T follicular helper cell (primary cell): Measurements from ENCODE around the gene INTS6L.
A peak's percentile ranks its signal among the peaks of the same experiment; 100 is the strongest.

Source experiments
- DNase-seq: peaks from one replicate; pipeline ENCODE4 v3.0.0-alpha.2; 2020; ENCODE audit warnings: low read depth
- total RNA-seq, 2 experiments: gene quantifications; one replicate each; lab custom pipeline; 2026; lab: John Stamatoyannopoulos, UW

The INTS6L gene
- total RNA-seq, result 47.9 to 95.6 reads per million in 2 experiments

GRCh38 chrX:135520553-135521404, at the start of gene INTS6L:
TSS of gene INTS6L (plus strand) at chrX:135520660. CDS start at chrX:135520993, 333 bp downstream.
- peak; percentile 85 for DNase-seq

DNA sequence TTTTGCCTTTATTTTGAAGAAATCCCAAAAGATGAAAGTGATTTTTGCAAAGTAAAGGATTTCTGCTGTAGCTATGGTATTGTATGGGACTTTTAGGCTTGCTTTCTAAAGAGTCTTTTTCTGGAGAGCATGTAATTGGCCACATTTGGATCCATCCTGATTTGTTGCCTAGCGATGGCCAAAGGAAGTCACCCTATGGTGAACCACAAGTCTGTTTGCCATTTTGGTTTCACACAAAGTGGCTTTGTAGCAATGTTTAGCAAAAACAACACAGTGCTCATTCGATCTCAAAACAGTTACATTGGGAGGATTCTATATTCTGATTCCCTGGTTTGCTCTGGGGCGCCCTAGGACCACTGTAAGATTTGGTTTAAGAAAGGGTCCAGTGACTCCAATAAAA, 44.1 kb upstream of the INTS6L start:
- DNase-seq, result no peak

DNA sequence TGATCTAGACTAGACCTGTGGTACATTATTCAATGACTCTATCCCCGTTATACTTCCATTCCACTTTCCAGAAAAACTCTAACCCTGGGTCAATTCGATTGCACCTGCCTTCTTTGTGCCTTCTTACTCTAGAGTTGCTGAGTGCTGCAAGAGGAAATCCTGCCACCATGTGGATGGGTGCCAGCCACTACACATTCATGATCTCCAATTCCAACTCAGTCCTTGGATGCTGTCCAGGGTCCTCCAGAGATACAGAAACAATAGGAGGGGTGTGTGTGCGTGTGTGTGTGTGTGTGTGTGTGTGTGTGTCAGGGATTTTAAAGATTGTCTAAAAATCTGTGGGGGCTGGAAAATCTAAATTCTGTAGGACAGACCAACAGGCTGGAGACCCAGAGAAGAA, 42.9 kb upstream of the INTS6L start:
- no peak for DNase-seq

DNA sequence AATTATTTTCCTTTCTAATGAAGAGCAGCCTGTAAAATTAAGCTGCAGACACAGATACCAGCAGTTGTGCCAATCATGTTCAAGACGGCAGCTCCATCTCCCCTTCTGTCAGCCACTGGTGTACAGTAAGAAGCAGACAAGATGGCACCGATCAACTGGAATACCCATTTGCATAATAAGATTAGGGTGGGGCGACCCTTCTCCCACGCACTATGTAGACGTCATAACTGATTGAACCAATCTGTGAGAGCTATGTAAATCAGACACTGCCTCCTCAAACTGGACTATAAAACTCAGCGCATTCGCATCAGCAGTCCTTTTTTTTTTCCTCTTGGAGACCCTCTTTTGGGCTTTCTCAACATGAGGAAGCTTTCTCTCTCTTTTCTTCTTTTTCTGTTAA, 40.4 kb upstream of the INTS6L start:
- no peak for DNase-seq

DNA sequence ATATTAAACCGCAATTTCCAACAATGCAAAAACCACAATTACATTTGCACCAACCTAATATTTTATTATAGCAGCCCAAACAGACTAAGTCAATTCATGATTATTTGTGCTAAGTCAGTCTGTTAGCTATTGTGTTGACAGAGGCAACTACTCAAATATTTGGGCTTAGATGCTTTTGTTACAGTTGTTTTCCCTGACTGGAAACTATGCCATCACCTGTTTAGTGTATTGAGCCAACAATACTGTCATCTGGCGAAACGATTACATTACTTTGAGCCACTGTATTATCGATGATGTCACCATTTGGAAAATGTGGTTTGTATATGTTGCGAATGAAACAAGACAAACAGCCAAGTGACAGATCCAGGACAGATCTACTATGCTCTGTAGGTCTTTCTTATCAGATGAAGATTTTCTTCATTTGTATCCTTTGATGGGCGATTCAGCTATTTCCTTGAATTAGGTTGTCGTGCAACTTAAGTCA, 38.7 kb upstream of the INTS6L start:
- DNase-seq, result no peak

DNA sequence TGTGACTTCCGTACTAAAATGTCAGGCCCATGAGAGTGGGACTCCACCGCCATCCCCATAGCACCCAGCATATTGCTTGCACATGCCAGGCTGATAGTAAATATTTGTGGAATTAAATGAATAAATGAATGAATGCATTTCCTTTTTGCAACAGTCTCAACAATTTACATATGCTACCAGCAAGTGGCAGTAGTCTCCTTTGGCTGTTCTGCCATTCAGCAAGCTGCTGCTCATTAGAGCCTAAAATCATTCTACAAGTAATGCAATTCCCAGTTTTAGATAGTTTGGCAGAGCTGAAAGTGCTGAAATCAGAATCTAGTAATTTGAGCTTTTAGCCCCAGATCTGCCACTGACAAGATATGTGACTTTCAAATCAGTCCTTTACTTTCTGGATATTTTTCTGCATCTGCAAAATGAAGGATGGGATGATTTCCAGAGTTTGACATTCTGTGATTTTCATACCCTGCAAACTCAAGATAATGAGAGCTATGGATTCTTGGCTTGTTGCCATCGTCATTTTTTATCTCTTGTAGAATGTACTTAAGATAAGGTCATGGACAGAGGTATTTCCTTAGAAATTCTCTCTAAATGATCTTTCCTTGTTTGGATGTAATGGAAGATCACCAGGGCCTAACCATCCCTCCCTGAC, 35.7 kb upstream of the INTS6L start:
- no peak for DNase-seq

GRCh38 chrX:135489542-135489941, 30.9 kb upstream of the INTS6L start:
- no peak for DNase-seq

DNA sequence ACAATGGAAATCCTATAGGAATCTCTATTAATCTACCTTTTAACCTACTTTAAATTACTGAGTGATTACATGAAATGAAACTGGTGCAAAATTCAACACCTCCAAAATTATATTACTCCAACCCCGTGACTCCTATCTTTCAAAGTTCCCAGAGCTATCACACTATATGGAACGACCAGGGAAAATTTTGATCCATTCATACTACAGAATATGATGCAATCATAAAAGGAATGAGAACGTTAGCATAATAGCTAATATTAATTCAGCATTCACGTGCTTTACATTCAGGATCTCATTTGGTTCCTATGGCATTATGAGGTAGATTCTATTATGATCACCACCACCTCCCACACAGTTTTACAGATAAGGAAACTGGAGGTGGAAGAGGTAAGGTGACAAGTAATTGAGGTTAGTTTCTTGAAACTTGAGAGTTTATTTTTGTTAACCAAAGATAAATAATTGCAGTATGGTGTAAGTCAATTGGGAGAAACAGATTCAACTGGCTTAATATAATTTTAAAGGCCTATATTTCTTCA, 29.4 kb upstream of the INTS6L start:
- no peak for DNase-seq

DNA sequence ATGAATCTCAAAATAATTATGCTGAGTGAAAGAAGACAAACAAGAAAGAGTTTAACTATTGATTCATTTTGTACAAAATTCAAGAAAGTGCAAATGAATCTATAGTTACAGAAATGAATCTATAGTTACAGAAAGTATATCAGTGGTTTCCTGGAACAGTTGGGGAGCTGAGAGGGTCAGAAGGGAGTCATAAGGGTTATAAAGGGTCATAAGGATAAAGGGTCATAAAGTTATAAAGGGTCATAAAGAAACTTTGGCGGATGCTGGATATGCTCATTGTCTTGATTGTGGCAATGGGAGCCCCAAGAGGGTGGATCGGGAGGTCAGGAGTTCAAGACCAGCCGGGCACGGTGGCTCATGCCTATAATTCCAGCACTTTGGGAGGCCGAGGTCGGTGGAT, 26.0 kb upstream of the INTS6L start:
- DNase-seq, result no peak

GRCh38 chrX:135497736-135498135, 22.7 kb upstream of the INTS6L start:
- no peak for DNase-seq

GRCh38 chrX:135498236-135498635, 22.2 kb upstream of the INTS6L start:
- no peak for DNase-seq

- no peak for DNase-seq
These were observed 15.1 kb upstream of the INTS6L start for GRCh38 chrX:135505351-135505750.

DNA sequence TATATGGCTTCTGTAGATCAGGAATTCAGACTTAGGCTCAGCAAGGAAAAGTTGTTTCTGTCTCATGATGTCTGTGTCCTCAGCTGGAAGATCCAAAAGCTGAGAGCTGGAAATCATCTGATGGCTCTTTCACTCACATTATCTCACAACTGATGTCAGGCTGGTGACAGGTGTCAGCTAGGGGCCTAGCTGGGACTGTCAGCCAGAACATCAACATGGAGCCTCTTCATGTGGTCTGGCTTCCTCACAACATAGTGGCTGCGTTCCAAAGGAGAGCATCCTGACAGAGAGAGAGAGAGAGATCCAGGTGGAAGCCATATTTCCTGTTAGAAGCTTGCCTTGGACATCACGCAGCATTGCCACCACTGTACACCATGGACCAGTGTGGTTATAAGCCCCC, 10.6 kb upstream of the INTS6L start:
- DNase-seq, result no peak

DNA sequence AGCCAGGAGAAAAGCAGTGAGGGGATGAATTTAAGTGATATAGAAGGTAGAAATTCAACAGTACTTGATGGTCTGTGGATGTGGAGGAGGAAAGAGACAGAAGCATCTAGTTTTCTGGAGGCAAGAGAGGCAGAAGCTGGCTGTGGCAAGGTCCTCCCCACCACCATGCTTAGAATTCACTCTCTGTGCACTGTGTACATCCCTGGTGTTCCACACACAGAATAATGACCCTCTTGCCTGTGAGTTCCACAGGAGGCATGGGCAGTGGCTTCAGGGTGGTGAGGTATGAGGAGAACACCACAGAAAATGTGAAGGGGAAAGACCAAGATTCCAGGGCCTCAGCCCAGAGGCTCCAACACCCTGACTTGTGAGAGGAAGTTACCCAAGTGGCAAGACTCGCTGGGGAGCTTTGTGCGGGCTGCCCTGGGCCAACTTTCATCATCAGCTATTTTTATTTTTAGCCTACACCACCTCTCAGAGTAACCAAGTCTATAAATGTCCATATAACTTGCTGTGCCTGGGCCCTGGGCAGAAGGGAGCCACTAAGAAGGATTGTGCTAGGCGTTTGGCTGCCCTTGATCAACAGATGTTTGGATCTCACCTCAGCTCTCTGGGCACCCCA, 7.8 kb upstream of the INTS6L start:
- DNase-seq, result no peak

GRCh38 chrX:135513130-135513515, 7.3 kb upstream of the INTS6L start:
- no peak for DNase-seq

DNA sequence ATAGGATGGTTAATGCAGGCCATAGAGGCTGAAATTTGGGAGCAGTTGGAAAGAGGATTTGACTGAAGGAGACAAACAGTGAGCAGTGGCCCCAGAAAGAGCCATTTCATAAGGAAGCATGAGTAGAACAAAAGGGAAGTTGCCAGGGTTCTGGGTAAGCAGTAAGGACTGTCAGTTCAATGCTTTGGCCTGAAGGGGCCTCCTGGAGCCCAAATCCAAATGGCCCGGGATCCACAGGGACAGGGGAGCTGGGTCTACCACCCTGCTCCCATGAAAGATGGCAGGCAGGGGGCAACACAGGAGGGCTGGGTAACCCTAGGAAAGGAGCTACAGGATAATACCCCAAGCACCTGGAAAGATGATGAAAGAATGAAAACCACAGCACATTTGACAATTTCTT, 4.1 kb upstream of the INTS6L start:
- no peak for DNase-seq

DNA sequence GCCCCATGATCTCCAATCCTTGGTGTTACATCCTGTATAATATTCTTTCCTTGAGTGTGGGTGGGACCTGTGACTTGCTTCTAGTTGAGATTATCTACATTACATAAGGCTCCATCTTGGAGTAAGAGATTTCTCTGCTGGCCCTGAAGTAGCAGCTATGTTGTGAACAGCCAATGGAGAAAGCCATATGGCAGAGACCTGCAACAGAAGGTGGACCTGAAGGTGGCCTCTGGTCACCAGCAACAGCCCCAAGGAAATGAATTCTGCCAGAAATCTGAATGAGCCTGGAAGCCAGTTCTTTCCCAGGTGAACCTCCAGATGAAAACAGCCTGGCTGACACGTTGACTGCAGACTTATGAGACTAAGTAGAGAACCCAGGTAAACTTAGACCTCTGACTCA, 2.3 kb upstream of the INTS6L start:
- no peak for DNase-seq

DNA sequence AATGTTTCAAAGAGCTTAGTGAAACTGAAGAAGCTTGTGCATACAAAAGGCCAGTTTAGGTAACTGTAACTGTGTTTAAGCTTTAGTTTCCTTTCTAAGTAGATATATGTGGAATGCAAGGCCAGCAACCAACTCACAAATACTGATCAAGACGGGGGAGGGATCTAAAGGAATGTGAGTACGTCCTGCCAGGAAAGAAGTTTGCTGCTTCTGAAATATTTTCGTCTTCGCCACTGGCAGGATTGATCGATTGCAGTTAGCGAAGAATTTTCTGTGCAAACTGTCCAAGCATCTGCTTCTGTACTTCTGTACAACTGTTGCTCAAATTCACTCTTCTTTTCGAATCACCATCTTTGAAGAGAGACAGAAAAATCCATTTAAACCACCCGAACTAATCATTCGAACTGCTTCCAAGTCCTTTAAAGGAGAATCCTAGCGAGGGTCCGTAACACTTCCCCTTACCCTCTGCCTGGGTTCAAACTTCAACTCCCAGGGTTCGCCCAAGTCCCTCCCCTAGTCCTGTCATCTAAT, 373 bp upstream of the INTS6L start:
- no peak for DNase-seq

DNA sequence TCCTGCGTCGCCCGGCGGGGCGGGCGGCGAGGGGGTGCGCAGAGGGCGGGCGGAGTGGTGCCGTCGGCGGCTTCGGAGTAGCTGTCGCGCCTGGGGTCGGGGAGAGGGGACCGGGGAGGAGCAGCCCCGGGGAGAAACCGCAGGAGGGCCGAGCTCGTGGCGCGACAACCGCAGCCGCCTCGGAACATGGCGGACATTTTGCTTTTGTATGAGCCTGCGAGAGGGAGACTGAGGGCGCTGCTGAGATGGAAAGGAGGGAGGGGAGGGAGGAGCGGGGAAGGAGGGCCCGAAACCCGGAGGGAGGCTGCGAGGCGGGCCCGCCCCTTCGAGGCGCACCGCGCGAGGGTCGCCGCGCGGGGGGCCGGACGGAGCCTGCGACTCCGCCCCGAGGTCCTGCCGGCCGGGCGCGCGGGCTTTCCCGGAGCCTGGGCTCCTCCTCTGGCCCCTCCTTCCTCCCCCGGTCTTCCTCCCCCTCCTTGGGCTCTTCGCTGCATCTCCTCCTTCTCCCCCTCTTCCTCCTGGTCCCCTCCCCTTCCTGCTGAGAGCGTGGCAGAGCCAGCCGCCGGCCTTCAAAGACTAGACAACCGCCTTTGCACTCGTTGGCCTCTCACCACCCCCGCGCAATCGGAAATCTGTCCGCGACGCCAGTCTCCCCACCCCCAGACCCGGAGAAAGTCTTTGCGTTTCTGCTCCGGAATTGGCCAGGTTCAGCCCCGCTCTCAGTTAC, 1.1 kb downstream of the INTS6L start:
- DNase-seq, result peak; percentile 75

DNA sequence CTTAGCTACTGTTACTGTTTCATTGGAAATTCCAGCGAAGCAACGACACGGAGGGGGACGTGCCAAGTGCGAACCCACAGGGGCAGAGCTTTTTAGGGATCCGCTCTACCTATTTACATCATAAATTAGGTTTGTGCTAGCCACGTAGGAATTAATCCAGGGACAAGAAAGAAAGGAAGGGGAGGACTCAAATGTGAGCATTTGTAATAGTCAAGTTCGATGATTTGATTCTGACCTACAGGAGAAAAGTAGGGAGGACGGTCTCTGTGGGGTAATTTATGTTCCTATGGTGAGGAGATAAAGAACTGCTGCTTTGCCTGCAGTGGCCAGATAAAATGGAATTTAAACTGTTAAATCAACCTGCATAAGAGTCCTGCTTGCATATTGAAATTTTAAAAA, 1.7 kb downstream of the INTS6L start:
- no peak for DNase-seq

- DNase-seq, result no peak
These were observed 2.6 kb downstream of the INTS6L start for GRCh38 chrX:135522878-135523693.
